A549 (cell line): ENCODE results near the gene NUDT4B. TPM values are rescaled to one million over a fixed set of nuclear protein-coding genes. Genes with fewer than 3 reads are reported as not detected.

Experiments used
- polyA plus RNA-seq, 4 experiments: library from polyadenylated mRNA; depleted of rRNA in 3 of 4; stranded (reverse); fragments of >200 nt; fragmentation: RNase III in 1 of 4; extraction: RNeasy Plus Mini Kit Qiagen cat#74134 plus additional on column Dnase treatment in 1 of 4; gene quantifications; 2 replicates in 3 of 4; 3 replicates in 1 of 4; pipeline ENCODE4 v1.2.3, GENCODE V29; 2011 to 2017
- small RNA-seq, 6 experiments: library from RNA; depleted of rRNA; stranded (forward); fragments of <200 nt; gene quantifications; one replicate each; pipeline ENCODE3, GENCODE V24; 2012

NUDT4B gene
- polyA plus RNA-seq, 2 of the 4 experiments (the other 2 are of a cell fraction): 1.7 to 11.6 TPM

Small RNAs within 50 kb of the gene (small RNA-seq; reads per million reads assigned to genes)
- 0 reads per million in 6 experiments for gene RNU6-1171P

Other genes with a start within 250 kb of the NUDT4B start
- 13.5 and 18.0 TPM in 2 replicates for gene NBPF14, start 152.8 kb upstream of the NUDT4B start, polyA plus RNA-seq (2011; rRNA removed)
- 6.2 to 6.8 TPM (median 6.8 TPM) in 3 replicates for gene NBPF14, start 152.8 kb upstream of the NUDT4B start, polyA plus RNA-seq (2017; fragmentation: RNase III; extraction: RNeasy Plus Mini Kit Qiagen cat#74134 plus additional on column Dnase treatment)
- gene PDE4DIP, start 95.7 kb downstream of the NUDT4B start, polyA plus RNA-seq (2011; rRNA removed): 9.2 and 10.7 TPM in 2 replicates
- gene PDE4DIP, start 95.7 kb downstream of the NUDT4B start, polyA plus RNA-seq (2017; fragmentation: RNase III; extraction: RNeasy Plus Mini Kit Qiagen cat#74134 plus additional on column Dnase treatment): 5.4 to 6.4 TPM (median 5.6 TPM) in 3 replicates